NT2/D1 (cell line): ENCODE results near the gene LRRC58.

Source experiments
- SUZ12 ChIP-seq: IDR thresholded peaks from 2 replicates; pipeline ENCODE4 v1.6.1; 2011; ENCODE audit not compliant: insufficient read length, insufficient read depth; ENCODE audit errors: extremely low read depth
- ZNF274 ChIP-seq: IDR thresholded peaks from 2 replicates; pipeline ENCODE4 v1.6.1; 2011; ENCODE audit warnings: mild to moderate bottlenecking, low read depth, low read length

DNA sequence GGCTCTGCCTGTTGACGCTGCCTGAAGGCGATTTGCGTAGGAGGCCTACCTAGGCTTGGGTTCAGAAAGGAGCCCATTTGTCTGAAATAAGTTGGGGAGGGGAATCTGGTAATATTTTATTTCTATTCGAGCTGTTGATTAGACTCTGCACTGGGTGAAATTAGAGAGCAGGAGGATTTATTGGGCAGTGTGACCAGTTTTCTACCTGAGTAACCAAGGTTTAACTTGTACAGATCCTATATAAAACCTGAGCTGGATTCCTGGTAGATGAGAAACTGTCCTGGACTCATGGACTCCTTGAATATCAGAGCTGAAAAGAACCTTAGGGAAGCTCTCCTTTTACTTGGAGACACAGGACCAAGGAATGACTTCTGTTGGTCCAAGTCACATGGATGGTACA lies 44.5 kb downstream of the LRRC58 start:
- no peak for TF ChIP-seq ZNF274
- no peak for TF ChIP-seq SUZ12
